Panc1 (cell line): ENCODE measurements around the gene PHYH. TPM values are rescaled to one million over a fixed set of nuclear protein-coding genes. Genes with fewer than 3 reads are reported as not detected.

Experiments used
- ATAC-seq: fragments of 200-7000 bp; cut with Tn5 transposase; 2 replicates; pipeline ENCODE4 v1.9.1; 2020; ENCODE audit warnings: mild to moderate bottlenecking, moderate library complexity
- BruUV-seq: library from RNA; stranded (reverse); fragments of 400-500 nt; replicated peaks from 2 replicates; lab custom pipeline; 2021; lab: Mats Ljungman, UMichigan
- CTCF ChIA-PET: fragments of 300-600 bp; sonication (Branson Sonifier 250); formaldehyde crosslinking; loops from one replicate; lab custom pipeline; 2022; ENCODE audit warnings: antibody characterized with exemption; lab: Charles Lee
- POLR2A ChIA-PET: fragments of 300-600 bp; sonication (Branson Sonifier 250); formaldehyde crosslinking; loops from one replicate; lab custom pipeline; 2022; ENCODE audit warnings: antibody characterized with exemption; lab: Charles Lee
- DNase-seq: peaks from one replicate; pipeline ENCODE4 v3.0.0-alpha.2; 2010; ENCODE audit warnings: low read depth, low spot score
- H3K27ac ChIP-seq: 2 replicates; pipeline ENCODE4 v1.5.1; 2011; ENCODE audit warnings: mild to moderate bottlenecking, low read length, inconsistent platforms
- H3K27me3 ChIP-seq: fragments of 200-500 bp; sonication (Bioruptor generic); 2 replicates; pipeline ENCODE4 v1.6.0; 2014; ENCODE audit warnings: low read length, inconsistent platforms; ENCODE audit not compliant: control insufficient read depth, insufficient read depth
- H3K36me3 ChIP-seq: fragments of 200-500 bp; sonication (Bioruptor generic); 2 replicates; pipeline ENCODE4 v1.5.1; 2014; ENCODE audit warnings: inconsistent platforms, mild to moderate bottlenecking, low read length, moderate library complexity; ENCODE audit not compliant: control insufficient read depth, insufficient read depth
- H3K4me1 ChIP-seq: 2 replicates; pipeline ENCODE4 v1.5.1; 2011; ENCODE audit warnings: inconsistent platforms, mild to moderate bottlenecking, low read length, moderate library complexity; ENCODE audit not compliant: control insufficient read depth, insufficient read depth
- H3K4me3 ChIP-seq, 2 experiments: 2 replicates each; pipeline ENCODE4 v1.5.1; 2011 to 2012; ENCODE audit warnings: low read depth in 2 of 2, low read length in 2 of 2, mild to moderate bottlenecking in 2 of 2, inconsistent platforms in 1 of 2, moderate library complexity in 1 of 2
- H3K9me3 ChIP-seq: fragments of 200-500 bp; sonication (Bioruptor generic); 2 replicates; pipeline ENCODE4 v1.5.1; 2014; ENCODE audit warnings: low read depth, mild to moderate bottlenecking, inconsistent platforms, low read length, moderate library complexity; ENCODE audit not compliant: control insufficient read depth, insufficient read depth
- CTCF ChIP-seq: fragments of 450-650 bp; IDR thresholded peaks from 2 replicates; pipeline ENCODE4 v1.5.1; 2017; ENCODE audit warnings: mild to moderate bottlenecking
- POLR2AphosphoS5 ChIP-seq: IDR thresholded peaks from 2 replicates; pipeline ENCODE4 v1.6.1; 2012; ENCODE audit warnings: mild to moderate bottlenecking, low read depth, low read length, moderate library complexity
- REST ChIP-seq, 2 experiments: IDR thresholded peaks; 2 replicates each; pipeline ENCODE4 v1.6.1; 2011 to 2012; ENCODE audit warnings: low read depth in 2 of 2, control low read depth in 1 of 2, low read length in 1 of 2, mild to moderate bottlenecking in 1 of 2, moderate library complexity in 1 of 2; ENCODE audit not compliant: insufficient read depth in 1 of 2
- SIN3A ChIP-seq: IDR thresholded peaks from 2 replicates; pipeline ENCODE4 v1.6.1; 2012; ENCODE audit warnings: low read depth, mild to moderate bottlenecking, low read length, moderate library complexity, borderline replicate concordance; ENCODE audit not compliant: insufficient read depth
- TCF7L2 ChIP-seq: IDR thresholded peaks from 2 replicates; pipeline ENCODE4 v1.6.1; 2011; ENCODE audit warnings: mild to moderate bottlenecking, low read depth, low read length, inconsistent platforms
- in situ Hi-C: cut with HindIII; loops from 2 replicates; pipeline ENCODE4 v1.10.0; 2016; ENCODE audit warnings: low sequenced_read_pairs, low pct_unique_long_range_greater_than_20kb
- intact Hi-C: fragments of 100-400 bp; cut with micrococcal nuclease; formaldehyde crosslinking; loops from one replicate; pipeline ENCODE4 v1.10.0; 2022; ENCODE audit not compliant: unreplicated experiment
- total RNA-seq: library from RNA; stranded (reverse); gene quantifications from one replicate; pipeline ENCODE4 v1.2.1, GENCODE V29; 2021; ENCODE audit not compliant: unreplicated experiment

The PHYH gene
- total RNA-seq, 1 experiment from 2014 or later, result 41.3 TPM

GRCh38 chr10:13239923-13240322 is 59.9 kb downstream of the PHYH start:
- no TSS peak for BruUV-seq
- POLR2A ChIA-PET, result no interaction called here
- Histone ChIP-seq H3K4me3 (no peak overlapping the region), H3K27me3 (no peaks in the 10 kb centered on the region), H3K9me3 (no peaks in the 10 kb centered on the region), H3K27ac (no peak overlapping the region), H3K4me1 (no peaks in the 10 kb centered on the region), H3K36me3 (no peaks in the 10 kb centered on the region)
- DNase-seq (no peak), ATAC-seq (no peak)
- TF ChIP-seq POLR2AphosphoS5, result no peak
- no peak for TF ChIP-seq CTCF
- TF ChIP-seq SIN3A, result no peak
- TF ChIP-seq TCF7L2, result no peak
- TF ChIP-seq REST (IDR thresholded peaks at IDR 0.05; ENCODE audit: insufficient read depth in 1 of 2, low read depth in 2 of 2, low read length in 1 of 2), result no peak
- intact Hi-C loops (no loop called here), in situ Hi-C loops (no loop called here)
- CTCF ChIA-PET, result no interaction called here

- BruUV-seq, result no TSS peak
- in situ Hi-C loops, result no loop called here
- Histone ChIP-seq H3K27ac (no peak overlapping the region), H3K9me3 (no peaks in the 10 kb centered on the region), H3K4me1 (no peaks in the 10 kb centered on the region), H3K27me3 (no peaks in the 10 kb centered on the region), H3K4me3 (no peak overlapping the region), H3K36me3 (no peaks in the 10 kb centered on the region)
- TF ChIP-seq POLR2AphosphoS5 (no peak), TCF7L2 (no peak), REST (IDR thresholded peaks at IDR 0.05; ENCODE audit: insufficient read depth in 1 of 2, low read depth in 2 of 2, low read length in 1 of 2) (no peak), CTCF (no peak), SIN3A (no peak)
- intact Hi-C loops, result no loop called here
- ChIA-PET POLR2A (no interaction called here), CTCF (no interaction called here)
- DNase-seq, result no peak
- no peak for ATAC-seq
Observed at GRCh38 chr10:13238271-13239077, 61.4 kb downstream of the PHYH start.
